Tibial nerve (tissue), 4 donors: ENCODE data around the gene NFKBIE.

Experiments
- CTCF ChIP-seq, 5 experiments: fragments of 200-600 bp in 3 of 5; fragments of 450-650 bp in 2 of 5; sonication (generic) in 3 of 5; IDR thresholded peaks; one replicate each; pipeline ENCODE4 v1.5.1; 2016 to 2019; ENCODE audit warnings: antibody characterized with exemption in 5 of 5, mild to moderate bottlenecking in 3 of 5, moderate library complexity in 2 of 5
- EP300 ChIP-seq, 2 donors: sonication (generic); formaldehyde crosslinking; IDR thresholded peaks; one replicate each; pipeline ENCODE4 v1.6.1; 2017; ENCODE audit warnings: antibody characterized with exemption in 2 of 2, mild to moderate bottlenecking in 1 of 2
- POLR2A ChIP-seq, 2 donors: fragments of 450-650 bp; IDR thresholded peaks; one replicate each; pipeline ENCODE4 v1.6.1; 2017; ENCODE audit warnings: antibody characterized with exemption in 2 of 2, mild to moderate bottlenecking in 2 of 2, moderate library complexity in 2 of 2

DNA sequence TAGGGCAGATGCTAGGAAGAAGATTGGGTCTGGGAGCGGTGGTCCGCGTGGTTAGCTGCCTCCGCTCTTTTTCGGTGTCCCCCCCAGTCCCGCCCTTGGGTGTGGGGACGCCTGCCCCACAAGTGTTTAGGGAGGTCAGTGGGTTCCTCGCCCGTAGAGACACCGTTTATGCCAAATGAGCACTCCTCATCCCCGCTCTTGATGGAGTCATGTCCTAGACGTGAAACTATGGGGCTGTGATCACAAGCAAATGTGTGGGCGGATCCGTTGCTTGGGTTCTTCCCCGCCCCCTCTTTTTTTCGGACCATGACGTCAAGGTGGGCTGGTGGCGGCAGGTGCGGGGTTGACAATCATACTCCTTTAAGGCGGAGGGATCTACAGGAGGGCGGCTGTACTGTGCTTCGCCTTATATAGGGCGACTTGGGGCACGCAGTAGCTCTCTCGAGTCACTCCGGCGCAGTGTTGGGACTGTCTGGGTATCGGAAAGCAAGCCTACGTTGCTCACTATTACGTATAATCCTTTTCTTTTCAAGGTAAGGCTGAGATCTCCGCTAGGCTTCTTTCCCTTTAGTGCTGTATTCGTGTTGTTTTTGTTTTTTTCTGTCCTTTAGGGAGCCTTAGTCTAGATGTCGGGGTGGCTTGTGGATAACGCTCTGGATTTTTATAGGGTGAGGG lies 18.6 kb downstream of the NFKBIE start, which contains the start of gene HSP90AB1:
- TF ChIP-seq POLR2A (IDR thresholded peaks at IDR 0.05) (peak; percentile 97 to 98), CTCF (IDR thresholded peaks at IDR 0.05) (no peak), EP300 (IDR thresholded peaks at IDR 0.05) (peak; percentile 26 to 100)
